ENCODE data around the gene GRIN1. TPM values are rescaled to one million over a fixed set of nuclear protein-coding genes. Genes with fewer than 3 reads are reported as not detected.

The GRIN1 gene
- total and polyA plus RNA-seq, 2 of the 8 experiments (the other 6 are each of a cell fraction or from before 2014, with no cell fraction given): 0.48 to 2.1 TPM

- peak in 1 of 3 experiments; percentile 1; a peak in 1 of 4 replicates for TF ChIP-seq CTCF (IDR thresholded peaks at IDR 0.05; ENCODE audit: control extremely low read depth in 1 of 3, insufficient read depth in 1 of 3, low read depth in 1 of 3, low read length in 3 of 3)
- TF ChIP-seq SIN3A (conservative IDR thresholded peaks at IDR 0.05 in 1 of 2, IDR thresholded peaks at IDR 0.05 in 1 of 2; ENCODE audit: low read depth in 1 of 2, low read length in 2 of 2): 0 out of 4 replicates have a peak, but pooled peaks of 1 of the 2 experiments have one; percentile 43
- TF ChIP-seq BRCA1 (IDR thresholded peaks at IDR 0.05; ENCODE audit: low read depth, low read length): no peak
- peak; percentile 15; the same call in 1 of the 2 replicates for TF ChIP-seq GABPA (IDR thresholded peaks at IDR 0.05; ENCODE audit: borderline replicate concordance, insufficient read depth, low read length)
- no peak for TF ChIP-seq MAFK (IDR thresholded peaks at IDR 0.05; ENCODE audit: low read depth, low read length)
- TF ChIP-seq, protein P1, sequence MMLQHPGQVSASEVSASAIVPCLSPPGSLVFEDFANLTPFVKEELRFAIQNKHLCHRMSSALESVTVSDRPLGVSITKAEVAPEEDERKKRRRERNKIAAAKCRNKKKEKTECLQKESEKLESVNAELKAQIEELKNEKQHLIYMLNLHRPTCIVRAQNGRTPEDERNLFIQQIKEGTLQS (IDR thresholded peaks at IDR 0.05; ENCODE audit: insufficient read depth, low read depth, low read length): no peak
- TF ChIP-seq RAD21 (IDR thresholded peaks at IDR 0.05 in 1 of 2, conservative IDR thresholded peaks at IDR 0.05 in 1 of 2; ENCODE audit: low read depth in 2 of 2, low read length in 2 of 2): no peak
- no peak for TF ChIP-seq CBX5 (IDR thresholded peaks at IDR 0.05; ENCODE audit: low read depth, low read length)
- TF ChIP-seq FOSL1 (IDR thresholded peaks at IDR 0.05; ENCODE audit: insufficient read depth, low read depth, low read length): no peak
Observed at GRCh38 chr9:137217276-137218211, 78.6 kb downstream of the GRIN1 start (continued).

All from H1 (cell line).